A549 (cell line): ENCODE results near the gene MGST2. TPM values are rescaled to one million over a fixed set of nuclear protein-coding genes. Genes with fewer than 3 reads are reported as not detected.

Experiments
- ATAC-seq, 2 experiments: fragments of 200-7000 bp in 1 of 2; fragments of >200 bp in 1 of 2; cut with Nextera tagmentation in 1 of 2; cut with Tn5 transposase in 1 of 2; 3 replicates each; pipeline versions ENCODE4 v1.8.0 to v1.9.1; 2018 to 2020; ENCODE audit warnings: mild to moderate bottlenecking in 1 of 2, moderate library complexity in 1 of 2
- CTCF ChIA-PET: fragments of 300-600 bp; sonication (Branson Sonifier 250); formaldehyde crosslinking; extraction: SDS; loops from one replicate; lab custom pipeline; 2021; ENCODE audit warnings: antibody characterized with exemption, inconsistent platforms; lab: Yijun Ruan, JAX
- POLR2A ChIA-PET: fragments of 350-600 bp; formaldehyde crosslinking; extraction: SDS; loops from one replicate; lab custom pipeline; 2021; ENCODE audit warnings: antibody characterized with exemption, inconsistent platforms; lab: Yijun Ruan, JAX
- DNase-seq, 2 experiments: peaks; one replicate each; pipeline versions ENCODE4 v3.0.0 to v3.0.0-alpha.2; 2011 to 2016; ENCODE audit warnings: low read depth in 1 of 2, low spot score in 1 of 2
- FAIRE-seq: peaks from 2 replicates; lab custom pipeline; 2011; peaks lifted over from hg19 to GRCh38; lab: Jason Lieb, UNC
- H3K27ac ChIP-seq, 2 experiments: fragments of >200 bp; sonication (Bioruptor Twin); formaldehyde crosslinking; 3 replicates each; pipeline ENCODE4 v1.5.1; 2016 to 2017
- H3K4me1 ChIP-seq: fragments of >200 bp; sonication (Bioruptor Twin); formaldehyde crosslinking; 3 replicates; pipeline ENCODE4 v1.6.1; 2016
- H3K4me2 ChIP-seq: fragments of >200 bp; sonication (Bioruptor Twin); formaldehyde crosslinking; 3 replicates; pipeline ENCODE4 v1.6.1; 2016
- H3K4me3 ChIP-seq: fragments of >200 bp; sonication (Bioruptor Twin); formaldehyde crosslinking; 3 replicates; pipeline ENCODE4 v1.5.1; 2016
- H3K9me3 ChIP-seq: fragments of >200 bp; sonication (Bioruptor Twin); formaldehyde crosslinking; 3 replicates; pipeline ENCODE4 v1.6.1; 2016
- CBX8 ChIP-seq: fragments of 200-600 bp; sonication (generic); IDR thresholded peaks from 2 replicates; pipeline ENCODE4 v1.6.1; 2016
- CEBPB ChIP-seq, 2 experiments: fragments of >200 bp in 1 of 2; sonication (Bioruptor Twin) in 1 of 2; formaldehyde crosslinking in 1 of 2; IDR thresholded peaks; 2 replicates each; pipeline ENCODE4 v1.6.1; 2012 to 2016
- CHD2 ChIP-seq: fragments of 150-350 bp; IDR thresholded peaks from 2 replicates; pipeline ENCODE4 v1.6.1; 2014; ENCODE audit warnings: low read length; ENCODE audit not compliant: partially characterized antibody
- ESRRA ChIP-seq: fragments of 150-350 bp; IDR thresholded peaks from 2 replicates; pipeline ENCODE4 v1.6.1; 2014; ENCODE audit warnings: mild to moderate bottlenecking, low read length, borderline replicate concordance
- FOSL2 ChIP-seq, 2 experiments: fragments of 450-650 bp in 1 of 2; fragments of >200 bp in 1 of 2; sonication (Bioruptor Twin) in 1 of 2; formaldehyde crosslinking; IDR thresholded peaks; 2 replicates each; pipeline versions ENCODE4 v1.5.0 to v1.6.1; 2016 to 2020; ENCODE audit warnings: mild to moderate bottlenecking in 1 of 2, moderate library complexity in 1 of 2
- HDAC2 ChIP-seq: fragments of 200-600 bp; sonication (generic); IDR thresholded peaks from 2 replicates; pipeline ENCODE4 v1.6.1; 2016
- HOXA7 ChIP-seq: fragments of 250-450 bp; sonication (Bioruptor Pico); IDR thresholded peaks from 2 replicates; pipeline ENCODE4 v1.5.0; 2020; ENCODE audit warnings: mild to moderate bottlenecking, moderate library complexity
- JUN ChIP-seq, 2 experiments: fragments of >200 bp; sonication (Bioruptor Twin); formaldehyde crosslinking; IDR thresholded peaks; 2 replicates in 1 of 2; 3 replicates in 1 of 2; pipeline ENCODE4 v1.6.1; 2016 to 2017
- JUNB ChIP-seq: fragments of >200 bp; sonication (Bioruptor Twin); formaldehyde crosslinking; IDR thresholded peaks from 2 replicates; pipeline ENCODE4 v1.6.1; 2016
- KDM1A ChIP-seq: fragments of 200-600 bp; sonication (generic); IDR thresholded peaks from 2 replicates; pipeline ENCODE4 v1.6.1; 2016; ENCODE audit warnings: low read depth, mild to moderate bottlenecking
- MAX ChIP-seq: IDR thresholded peaks from 2 replicates; pipeline ENCODE4 v1.6.1; 2012
- NFE2L2 ChIP-seq: fragments of 150-350 bp; conservative IDR thresholded peaks from 2 replicates; pipeline ENCODE4 v1.6.1; 2014; ENCODE audit warnings: low read length
- NPAS2 ChIP-seq: fragments of 250-450 bp; sonication (Bioruptor Pico); IDR thresholded peaks from 2 replicates; pipeline ENCODE4 v1.8.0; 2022; ENCODE audit warnings: mild to moderate bottlenecking, moderate library complexity, borderline replicate concordance
- PBX3 ChIP-seq: IDR thresholded peaks from 2 replicates; pipeline ENCODE4 v1.6.1; 2012
- PHF8 ChIP-seq: fragments of 200-600 bp; sonication (generic); IDR thresholded peaks from 2 replicates; pipeline ENCODE4 v1.6.1; 2016; ENCODE audit warnings: low read depth, mild to moderate bottlenecking, antibody characterized with exemption, moderate library complexity, borderline replicate concordance
- POLR2A ChIP-seq: IDR thresholded peaks from 2 replicates; pipeline ENCODE4 v1.6.1; 2012; ENCODE audit warnings: mild to moderate bottlenecking, low read length
- POLR2AphosphoS2 ChIP-seq: conservative IDR thresholded peaks from 2 replicates; pipeline ENCODE4 v1.6.1; 2012; ENCODE audit warnings: low read length, improper control_type of control experiment, inconsistent platforms
- RAD21 ChIP-seq, 2 experiments: fragments of >200 bp in 1 of 2; sonication (Bioruptor Twin) in 1 of 2; formaldehyde crosslinking in 1 of 2; IDR thresholded peaks in 1 of 2; conservative IDR thresholded peaks in 1 of 2; 2 replicates in 1 of 2; 3 replicates in 1 of 2; pipeline ENCODE4 v1.6.1; 2012 to 2018; ENCODE audit warnings: inconsistent platforms in 1 of 2
- RCOR1 ChIP-seq: fragments of 150-350 bp; IDR thresholded peaks from 2 replicates; pipeline ENCODE4 v1.6.1; 2014; ENCODE audit warnings: antibody characterized with exemption, low read length, low read depth
- RNF2 ChIP-seq: fragments of 200-600 bp; sonication (generic); IDR thresholded peaks from 2 replicates; pipeline ENCODE4 v1.6.1; 2016; ENCODE audit warnings: low read depth, mild to moderate bottlenecking, antibody characterized with exemption, moderate library complexity, borderline replicate concordance
- TP53 ChIP-seq: fragments of 250-450 bp; sonication (Bioruptor Pico); IDR thresholded peaks from 2 replicates; pipeline ENCODE4 v1.5.0; 2021; ENCODE audit warnings: mild to moderate bottlenecking, moderate library complexity
- USF2 ChIP-seq: fragments of 450-650 bp; IDR thresholded peaks from 2 replicates; pipeline ENCODE4 v1.6.1; 2014; ENCODE audit warnings: antibody characterized with exemption
- ZC3H11A ChIP-seq: fragments of 450-650 bp; IDR thresholded peaks from 2 replicates; pipeline ENCODE4 v1.6.1; 2014; ENCODE audit warnings: antibody characterized with exemption, mild to moderate bottlenecking
- WGBS: methylation state at CpG from one replicate; pipeline ENCODE4 v1.1.6; 2017; ENCODE audit errors: missing lambda C conversion rate; 5-methylcytosine and 5-hydroxymethylcytosine counted together
- polyA plus RNA-seq, 4 experiments: library from polyadenylated mRNA; depleted of rRNA in 3 of 4; stranded (reverse); fragments of >200 nt; fragmentation: RNase III in 1 of 4; extraction: RNeasy Plus Mini Kit Qiagen cat#74134 plus additional on column Dnase treatment in 1 of 4; gene quantifications; 2 replicates in 3 of 4; 3 replicates in 1 of 4; pipeline ENCODE4 v1.2.3, GENCODE V29; 2011 to 2017
- TF ChIP-seq, protein P1 (sequence below): fragments of >200 bp; sonication (Bioruptor Twin); formaldehyde crosslinking; IDR thresholded peaks from 2 replicates; pipeline ENCODE4 v1.6.1; 2016

Gene MGST2
- polyA plus RNA-seq, 2 of the 4 experiments (the other 2 are of a cell fraction) = 44.0 to 62.1 TPM

GRCh38 chr4:139700568-139700967 lies 34.9 kb downstream of the MGST2 start:
- ChIA-PET CTCF (interaction anchor here (1.5 kb wide), 1 partner anchor 97 kb away, joined by 3 read pairs; no protein-coding TSS in a partner anchor), POLR2A (no interaction called here)
- ATAC-seq (no peak), DNase-seq (no peak), FAIRE-seq (no peak)
- Histone ChIP-seq H3K4me3 (no peak overlapping the region), H3K4me1 (no peaks in the 10 kb centered on the region), H3K27ac (no peak overlapping the region), H3K4me2 (no peak overlapping the region), H3K9me3 (peaks cover 3% of the 10 kb centered on the region; the same call in 1 of the 3 replicates)
- TF ChIP-seq HDAC2 = no peak
- no peak for TF ChIP-seq POLR2AphosphoS2
- no peak for TF ChIP-seq NPAS2 (CRISPR knock-in tag)
- no peak for TF ChIP-seq CEBPB (IDR thresholded peaks at IDR 0.05)
- no peak for TF ChIP-seq NFE2L2
- no peak for TF ChIP-seq PHF8
- TF ChIP-seq, protein P1, sequence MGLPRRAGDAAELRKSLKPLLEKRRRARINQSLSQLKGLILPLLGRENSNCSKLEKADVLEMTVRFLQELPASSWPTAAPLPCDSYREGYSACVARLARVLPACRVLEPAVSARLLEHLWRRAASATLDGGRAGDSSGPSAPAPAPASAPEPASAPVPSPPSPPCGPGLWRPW = no peak
- no peak for TF ChIP-seq USF2
- TF ChIP-seq RNF2 = no peak
- no peak for TF ChIP-seq KDM1A
- no peak for TF ChIP-seq ZC3H11A
- WGBS = 81% methylated on average over 5 of the region's 5 CpGs

- ATAC-seq (peak in 1 of 2 experiments; percentile 40; a peak in 2 of 6 replicates), DNase-seq (peak; percentile 17 to 41), FAIRE-seq (no peak)
- no peak overlapping the region for H3K27ac ChIP-seq
- TF ChIP-seq HOXA7 (CRISPR knock-in tag) = no peak
- TF ChIP-seq RCOR1 = no peak
- TF ChIP-seq MAX = no peak
- no peak for TF ChIP-seq JUN (IDR thresholded peaks at IDR 0.05)
- TF ChIP-seq ESRRA = no peak
- no peak for TF ChIP-seq TP53 (CRISPR knock-in tag)
- TF ChIP-seq JUNB = no peak
- TF ChIP-seq FOSL2 (IDR thresholded peaks at IDR 0.05) = no peak
- no peak for TF ChIP-seq FOSL2 (CRISPR knock-in tag; IDR thresholded peaks at IDR 0.05)
- no peak for TF ChIP-seq CHD2
- no peak for TF ChIP-seq HDAC2
- H3K4me2 ChIP-seq = no peak overlapping the region
- no peaks in the 10 kb centered on the region for H3K9me3 ChIP-seq
- CTCF ChIA-PET = interaction anchor here (1.8 kb wide), 1 partner anchor 48 kb away, joined by 4 read pairs; no protein-coding TSS in a partner anchor
- WGBS = 89% methylated on average over 4 of the region's 4 CpGs
- no peak overlapping the region for H3K4me3 ChIP-seq
- H3K4me1 ChIP-seq = no peaks in the 10 kb centered on the region
- POLR2A ChIA-PET = no interaction called here
Observed at GRCh38 chr4:139704915-139705485, 39.4 kb downstream of the MGST2 start.

GRCh38 chr4:139709660-139710059 lies 44.0 kb downstream of the MGST2 start:
- Histone ChIP-seq H3K9me3 (no peaks in the 10 kb centered on the region), H3K4me2 (no peak overlapping the region), H3K4me3 (no peak overlapping the region), H3K27ac (no peak overlapping the region), H3K4me1 (peaks cover 18% of the 10 kb centered on the region; the same call in 1 of the 3 replicates)
- no peak for FAIRE-seq
- WGBS = 87% methylated on average over 1 of the region's 1 CpG
- ATAC-seq = no peak
- TF ChIP-seq JUN (IDR thresholded peaks at IDR 0.05) (no peak), RAD21 (conservative IDR thresholded peaks at IDR 0.05 in 1 of 2, IDR thresholded peaks at IDR 0.05 in 1 of 2) (no peak), NFE2L2 (no peak), POLR2A (no peak), CBX8 (no peak), ESRRA (no peak), PBX3 (no peak)
- POLR2A ChIA-PET = no interaction called here
- DNase-seq = no peak
- CTCF ChIA-PET = interaction anchor here (0.7 to 1.0 kb wide), 2 partner anchors 24 to 45 kb away, joined by 3 to 4 read pairs; no protein-coding TSS in a partner anchor
